Colon (tissue), 2 donors: ENCODE measurements around the gene GPATCH4.
"Not testable (repeated sequence)": the region's sequence is repeated elsewhere in the genome, so short reads cannot be mapped to it uniquely, and the experiment has no call there.

Experiments used
- FAIRE-seq: peaks from 2 replicates; lab custom pipeline; 2012; peaks lifted over from hg19 to GRCh38; lab: Jason Lieb, UNC
- donor health status: control.
- donor health status: control.

GPATCH4 gene

DNA sequence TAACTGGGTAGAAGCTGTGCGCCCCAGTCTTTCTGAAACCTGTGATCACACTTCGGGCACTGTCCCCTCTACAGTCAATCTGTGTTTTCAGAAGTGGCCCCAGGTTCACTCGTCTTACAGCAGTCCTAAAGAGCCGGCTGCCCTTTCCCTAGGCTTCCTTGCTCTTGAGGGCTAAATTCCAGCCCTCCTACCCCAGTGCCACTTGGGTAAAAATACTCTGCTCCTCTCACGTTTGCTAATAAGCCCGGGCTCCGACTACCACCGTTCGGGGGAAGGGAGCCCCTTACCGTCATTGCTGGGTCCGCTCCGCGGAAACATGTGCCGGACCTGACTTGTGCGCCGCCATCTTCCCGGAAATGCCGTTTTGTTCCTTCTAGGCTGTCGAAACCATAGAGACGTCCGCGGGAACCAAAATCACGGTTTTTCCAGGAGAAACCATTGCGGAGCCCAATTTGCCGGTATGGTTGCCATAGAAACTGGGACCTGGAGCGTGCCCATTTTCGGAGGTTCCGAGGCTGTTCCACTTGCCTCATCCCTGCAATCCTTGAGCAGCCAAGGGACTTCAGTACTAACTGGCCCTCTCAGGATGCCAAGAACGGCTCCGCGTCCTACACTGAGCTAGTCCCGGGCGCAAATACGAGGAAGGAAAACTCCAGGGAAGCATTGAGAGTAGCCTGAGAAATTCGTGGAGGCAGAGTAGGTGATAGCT is at the start of gene GPATCH4:
GPATCH4 (minus strand) TSS at position 358 of the 709 bp plus-strand sequence.
- no peak for FAIRE-seq

DNA sequence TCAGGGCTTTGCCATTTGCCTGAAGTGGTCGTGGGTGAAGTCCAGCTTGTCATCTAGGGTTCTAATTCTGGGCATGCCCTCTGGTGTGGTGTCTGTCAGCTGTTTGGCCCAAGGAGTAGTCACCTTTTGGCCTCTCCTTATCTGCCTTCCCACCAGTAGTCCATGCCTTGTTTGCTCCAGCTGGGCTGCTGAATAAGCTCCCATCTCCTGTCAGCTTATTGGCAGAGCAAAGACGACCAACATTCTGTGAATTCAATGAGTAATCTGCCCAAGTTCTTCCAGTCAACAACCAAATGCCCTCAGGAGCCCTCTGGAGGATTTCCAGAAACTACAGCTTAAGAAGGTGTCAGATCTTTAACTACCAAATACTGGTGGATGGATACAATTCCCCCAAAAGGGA is 47.7 kb upstream of the GPATCH4 start:
- no peak for FAIRE-seq

DNA sequence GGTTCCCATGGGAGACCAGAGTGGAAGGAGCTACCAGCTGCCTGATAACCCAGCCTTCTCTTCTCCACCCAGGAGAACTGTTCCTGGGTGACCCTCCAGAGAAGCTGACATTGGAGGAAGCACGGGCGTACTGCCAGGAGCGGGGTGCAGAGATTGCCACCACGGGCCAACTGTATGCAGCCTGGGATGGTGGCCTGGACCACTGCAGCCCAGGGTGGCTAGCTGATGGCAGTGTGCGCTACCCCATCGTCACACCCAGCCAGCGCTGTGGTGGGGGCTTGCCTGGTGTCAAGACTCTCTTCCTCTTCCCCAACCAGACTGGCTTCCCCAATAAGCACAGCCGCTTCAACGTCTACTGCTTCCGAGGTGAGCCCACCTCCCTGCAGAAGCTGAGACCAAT is 47.2 kb upstream of the GPATCH4 start:
- no peak for FAIRE-seq

DNA sequence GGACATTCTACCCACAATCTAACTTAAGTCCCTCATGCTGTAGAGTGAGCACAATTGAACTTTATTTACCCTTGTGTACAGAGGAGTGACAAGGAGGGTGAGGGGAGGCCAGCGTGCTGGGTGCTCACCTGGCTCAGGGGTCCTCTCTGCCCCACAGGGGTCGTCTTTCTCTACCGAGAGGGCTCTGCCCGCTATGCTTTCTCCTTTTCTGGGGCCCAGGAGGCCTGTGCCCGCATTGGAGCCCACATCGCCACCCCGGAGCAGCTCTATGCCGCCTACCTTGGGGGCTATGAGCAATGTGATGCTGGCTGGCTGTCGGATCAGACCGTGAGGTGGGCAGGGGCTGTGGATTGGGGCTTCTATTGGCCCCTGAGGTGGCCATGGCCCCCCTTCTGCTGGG is 46.1 kb upstream of the GPATCH4 start:
- no peak for FAIRE-seq

DNA sequence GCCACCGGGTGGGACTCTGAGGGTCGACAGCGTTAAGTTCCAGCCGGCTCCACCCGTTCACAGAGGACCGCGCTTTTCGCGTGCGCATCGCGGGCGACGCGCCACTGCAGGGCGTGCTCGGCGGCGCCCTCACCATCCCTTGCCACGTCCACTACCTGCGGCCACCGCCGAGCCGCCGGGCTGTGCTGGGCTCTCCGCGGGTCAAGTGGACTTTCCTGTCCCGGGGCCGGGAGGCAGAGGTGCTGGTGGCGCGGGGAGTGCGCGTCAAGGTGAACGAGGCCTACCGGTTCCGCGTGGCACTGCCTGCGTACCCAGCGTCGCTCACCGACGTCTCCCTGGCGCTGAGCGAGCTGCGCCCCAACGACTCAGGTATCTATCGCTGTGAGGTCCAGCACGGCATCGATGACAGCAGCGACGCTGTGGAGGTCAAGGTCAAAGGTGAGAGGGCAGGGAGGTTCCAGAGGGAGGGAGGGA is 45.5 kb upstream of the GPATCH4 start:
- FAIRE-seq, result no peak

DNA sequence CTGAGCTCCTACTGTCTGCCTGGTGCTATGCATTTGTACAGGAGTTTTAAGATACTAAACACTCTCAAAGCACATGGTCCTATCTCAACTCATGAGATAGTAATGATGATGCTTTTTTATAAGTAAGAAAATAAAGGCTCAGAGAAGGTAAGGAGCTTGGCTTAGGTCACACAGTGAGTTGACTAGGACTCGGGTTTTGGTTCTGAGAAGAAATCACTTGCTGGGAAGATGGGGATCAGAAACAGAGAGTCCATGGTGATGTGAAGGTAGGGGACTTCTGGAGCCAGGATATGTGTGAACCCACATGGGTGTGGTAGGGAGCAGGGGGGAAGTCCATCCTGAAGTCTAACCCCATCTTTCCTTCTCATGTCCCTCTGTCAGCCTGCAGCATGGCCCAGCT is 44.4 kb upstream of the GPATCH4 start:
- FAIRE-seq, result no peak

DNA sequence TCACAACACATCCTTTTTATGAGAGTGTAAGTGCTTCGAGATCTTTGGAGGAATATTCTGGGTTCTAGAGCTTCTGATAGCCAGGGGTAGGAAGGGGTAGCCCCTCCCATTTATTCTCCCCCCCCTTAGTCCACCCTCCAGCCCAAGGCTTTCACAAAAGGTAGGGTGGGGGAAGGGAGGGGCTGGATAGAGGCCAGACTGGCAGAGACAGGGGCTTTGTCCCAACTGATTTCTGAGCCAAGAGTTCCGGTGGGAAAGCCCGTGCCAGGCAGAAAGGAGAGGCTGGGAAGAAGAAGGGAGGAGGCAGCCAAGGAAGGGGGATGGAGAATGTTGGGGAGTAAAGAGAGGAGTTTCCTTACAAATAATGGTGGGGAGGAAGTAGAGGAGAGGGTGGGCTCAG is 43.8 kb upstream of the GPATCH4 start:
- FAIRE-seq, result no peak

DNA sequence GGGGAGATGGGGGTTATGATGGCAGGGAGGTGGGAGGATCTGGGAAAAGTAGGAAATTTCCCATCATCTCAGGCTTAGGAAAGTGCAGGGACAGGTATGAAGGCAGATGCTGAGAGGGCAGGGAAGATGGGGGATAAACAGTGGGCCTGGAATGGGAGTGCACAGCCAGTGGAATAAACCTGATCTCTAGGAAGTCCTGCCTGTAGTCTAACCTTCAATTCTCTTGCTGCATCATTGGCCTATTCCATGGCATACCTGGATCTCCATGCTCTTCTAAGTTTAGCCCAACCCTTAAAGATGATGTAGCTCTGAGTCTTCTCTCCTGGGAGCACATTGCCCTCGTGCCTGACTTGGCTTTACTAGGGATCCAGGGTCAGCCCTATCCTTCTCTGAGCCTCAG is 43.4 kb upstream of the GPATCH4 start:
- FAIRE-seq, result no peak

DNA sequence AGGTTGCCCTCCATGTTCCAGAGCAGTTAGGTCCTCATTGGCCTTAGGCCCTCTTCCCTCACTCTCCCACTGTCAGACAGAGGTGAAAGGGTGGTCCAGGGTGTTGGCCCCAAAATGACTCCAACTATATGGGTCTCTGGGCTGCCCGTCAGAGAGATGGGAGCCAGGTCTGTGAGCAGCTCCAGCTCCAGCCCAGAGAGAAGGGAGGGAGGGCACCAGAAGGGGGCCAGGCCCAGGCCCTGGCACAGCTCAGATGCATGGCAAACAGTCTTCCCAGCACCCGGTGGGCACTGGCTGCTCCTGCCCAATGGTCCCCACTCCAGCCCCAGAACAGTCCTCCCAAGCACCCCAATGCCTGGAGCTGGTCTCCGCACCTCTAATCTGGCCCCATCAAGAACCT is 42.9 kb upstream of the GPATCH4 start:
- no peak for FAIRE-seq

DNA sequence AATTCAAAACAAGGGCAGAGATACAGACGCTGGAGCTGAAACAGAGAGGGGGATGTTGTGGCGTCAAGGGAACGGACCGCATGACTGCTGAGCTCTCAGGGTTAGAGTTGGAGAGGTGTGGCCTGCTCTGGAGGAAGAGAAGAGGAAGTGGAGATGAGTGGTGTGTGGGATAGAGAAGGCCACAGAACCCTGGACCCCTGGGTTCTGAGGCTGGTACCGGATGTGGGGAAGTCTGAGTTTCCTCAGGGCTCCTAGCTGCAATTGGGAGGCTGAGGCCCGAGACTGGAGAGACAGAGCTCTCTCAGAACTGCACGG is 42.5 kb upstream of the GPATCH4 start:
- FAIRE-seq, result no peak

DNA sequence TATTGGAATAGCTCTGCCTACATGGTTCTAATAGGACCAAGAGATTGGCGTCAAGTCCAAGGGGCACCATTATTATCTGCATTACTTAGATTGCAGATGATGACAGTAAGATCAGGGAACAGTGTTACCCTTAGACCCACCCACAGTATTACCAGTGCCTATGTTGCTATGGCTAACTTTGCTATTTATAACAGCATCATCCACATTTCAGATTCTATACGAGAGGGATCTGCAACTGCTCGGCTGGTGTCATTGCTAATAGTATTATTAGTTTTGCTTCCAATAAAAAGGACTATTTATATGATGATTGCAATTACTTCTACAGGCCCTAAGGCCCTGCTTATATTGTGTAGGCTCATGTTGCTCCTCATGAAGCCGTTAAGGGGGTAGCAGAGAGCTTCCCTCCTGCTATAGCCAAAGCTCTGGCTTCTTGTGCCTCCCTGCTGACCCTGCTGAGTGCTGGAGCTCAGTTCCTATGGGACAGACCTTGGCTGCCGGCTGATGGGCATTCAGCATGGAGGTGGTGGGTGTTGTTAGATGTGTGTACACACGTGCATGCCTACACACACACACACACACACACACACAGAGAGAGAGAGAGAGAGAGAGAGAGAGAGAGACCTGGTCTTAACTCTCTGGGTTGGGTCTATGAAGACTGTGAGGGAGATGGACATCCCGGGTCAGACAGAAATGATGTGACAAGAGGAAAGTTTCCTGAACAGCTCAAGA is 41.9 kb upstream of the GPATCH4 start:
- FAIRE-seq, result no peak

DNA sequence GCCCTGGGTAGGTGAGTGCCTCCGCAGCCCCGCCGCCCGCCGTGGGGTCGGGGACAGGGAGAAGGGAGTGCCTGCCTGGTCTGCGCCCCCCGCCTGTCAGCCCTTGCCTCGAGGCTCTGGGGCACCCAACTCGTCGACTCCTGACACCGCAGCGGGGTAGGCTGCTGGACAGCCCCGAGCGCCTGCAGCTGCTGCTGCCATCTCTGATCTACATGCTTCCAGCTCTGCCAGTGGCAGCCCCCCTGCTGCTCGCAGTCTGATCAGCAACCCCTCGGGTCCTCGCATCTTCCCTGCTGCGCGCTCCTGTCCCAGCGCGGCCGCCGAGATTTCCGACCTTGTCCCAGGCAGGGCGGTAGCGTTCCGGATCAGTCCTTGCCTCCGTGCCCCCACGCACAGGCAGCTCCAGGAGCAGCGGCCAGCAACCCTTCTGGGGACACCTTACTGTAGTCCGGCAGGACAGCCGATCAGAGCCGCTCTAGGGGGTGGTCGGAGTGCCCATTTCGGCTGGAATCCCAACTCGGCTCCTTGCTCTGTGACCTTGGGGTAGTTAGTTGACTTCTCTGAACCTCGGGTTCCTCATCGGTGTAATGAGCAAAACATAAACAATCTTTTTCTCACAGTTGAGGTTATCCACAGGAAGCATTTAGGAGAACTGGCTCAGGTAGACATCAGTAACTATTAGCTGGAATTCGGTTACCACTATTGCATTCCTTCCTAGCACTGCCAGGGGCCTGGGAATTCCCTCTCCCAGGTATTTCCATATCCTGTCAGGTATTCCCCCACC is 41.2 kb upstream of the GPATCH4 start:
- no peak for FAIRE-seq

DNA sequence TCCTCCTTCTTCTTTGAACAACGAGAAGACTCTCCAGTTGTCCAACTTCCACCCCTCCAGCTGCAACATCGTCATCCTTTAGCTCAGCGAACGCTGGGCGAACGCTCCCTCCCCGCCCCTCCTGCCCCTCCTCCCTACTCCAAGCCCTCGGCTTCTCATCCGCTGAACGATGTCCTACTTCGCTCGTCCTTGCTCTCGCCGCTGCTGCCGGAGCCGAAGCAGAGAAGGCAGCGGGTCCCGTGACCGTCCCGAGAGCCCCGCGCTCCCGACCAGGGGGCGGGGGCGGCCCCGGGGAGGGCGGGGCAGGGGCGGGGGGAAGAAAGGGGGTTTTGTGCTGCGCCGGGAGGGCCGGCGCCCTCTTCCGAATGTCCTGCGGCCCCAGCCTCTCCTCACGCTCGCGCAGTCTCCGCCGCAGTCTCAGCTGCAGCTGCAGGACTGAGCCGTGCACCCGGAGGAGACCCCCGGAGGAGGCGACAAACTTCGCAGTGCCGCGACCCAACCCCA is 40.5 kb upstream of the GPATCH4 start, which contains the start of gene BCAN:
BCAN (plus strand) TSS at position 357 of the 504 bp plus-strand sequence. CDS start 3,938 bp downstream, outside the sequence.
- no peak for FAIRE-seq

DNA sequence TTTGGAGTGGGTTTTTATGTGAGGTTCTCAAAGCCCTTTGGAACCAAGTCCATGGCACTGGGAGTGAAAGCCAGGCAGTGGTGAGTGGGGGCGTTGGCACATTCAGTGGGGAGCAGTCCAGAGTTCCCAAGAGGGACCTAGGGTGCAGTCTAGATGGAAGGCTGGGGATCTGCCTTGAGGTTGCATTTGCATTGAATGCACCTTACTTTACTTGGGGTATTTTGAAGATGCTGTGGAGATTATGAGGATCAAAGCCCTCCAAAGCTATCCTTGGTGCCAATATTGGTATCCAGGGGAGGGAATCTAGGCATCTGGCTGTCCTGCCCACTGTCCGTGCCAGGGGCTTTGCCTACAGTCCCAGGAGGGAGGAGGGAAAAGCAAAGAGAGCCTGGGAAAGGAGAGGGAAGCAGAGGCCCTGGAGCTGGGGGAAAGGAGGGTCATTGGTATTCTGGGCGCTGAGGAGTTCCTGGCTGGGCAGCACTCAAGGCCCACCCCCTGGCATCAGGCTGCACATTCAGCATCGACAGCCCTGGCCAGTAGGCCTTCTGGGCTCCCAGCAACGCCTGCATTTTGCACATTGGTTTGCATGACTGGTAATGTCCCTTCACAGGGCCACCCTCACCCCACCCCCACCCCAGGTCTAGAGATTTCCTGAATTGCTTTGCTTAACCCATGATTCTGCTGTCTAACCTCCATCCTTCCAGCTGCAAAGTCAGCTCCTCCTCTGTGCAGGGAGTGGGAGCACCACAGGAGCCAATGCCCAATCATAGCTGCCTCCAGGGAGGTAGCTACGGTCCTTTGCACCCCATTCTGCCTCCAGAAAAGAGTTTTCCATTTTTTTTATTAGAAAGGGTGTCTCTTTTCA is 39.8 kb upstream of the GPATCH4 start:
- no peak for FAIRE-seq

DNA sequence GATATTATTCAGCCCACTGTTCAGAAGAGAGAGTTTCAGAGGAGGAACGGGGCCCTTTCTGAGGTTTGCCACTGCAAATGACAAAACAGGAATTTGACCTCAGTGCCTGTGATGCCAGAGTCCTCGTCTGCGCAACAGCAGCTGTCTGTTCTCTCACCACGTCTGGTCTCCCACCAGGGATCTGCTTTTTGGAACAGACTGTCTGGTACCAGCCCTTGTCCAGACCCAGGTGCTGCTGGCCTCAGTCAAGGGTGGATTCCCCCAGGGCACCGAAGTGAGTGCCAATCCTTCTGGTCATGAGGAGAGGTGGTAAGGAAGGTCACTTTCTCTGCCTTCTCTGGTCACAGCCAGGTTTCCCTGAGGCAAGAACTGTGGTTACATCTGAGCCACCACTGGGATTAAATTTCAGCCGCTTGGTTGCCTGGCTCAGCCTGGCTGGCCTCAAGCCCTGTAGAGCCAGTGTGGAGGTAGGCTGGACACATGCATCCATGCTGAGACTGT is 38.4 kb upstream of the GPATCH4 start:
- no peak for FAIRE-seq

DNA sequence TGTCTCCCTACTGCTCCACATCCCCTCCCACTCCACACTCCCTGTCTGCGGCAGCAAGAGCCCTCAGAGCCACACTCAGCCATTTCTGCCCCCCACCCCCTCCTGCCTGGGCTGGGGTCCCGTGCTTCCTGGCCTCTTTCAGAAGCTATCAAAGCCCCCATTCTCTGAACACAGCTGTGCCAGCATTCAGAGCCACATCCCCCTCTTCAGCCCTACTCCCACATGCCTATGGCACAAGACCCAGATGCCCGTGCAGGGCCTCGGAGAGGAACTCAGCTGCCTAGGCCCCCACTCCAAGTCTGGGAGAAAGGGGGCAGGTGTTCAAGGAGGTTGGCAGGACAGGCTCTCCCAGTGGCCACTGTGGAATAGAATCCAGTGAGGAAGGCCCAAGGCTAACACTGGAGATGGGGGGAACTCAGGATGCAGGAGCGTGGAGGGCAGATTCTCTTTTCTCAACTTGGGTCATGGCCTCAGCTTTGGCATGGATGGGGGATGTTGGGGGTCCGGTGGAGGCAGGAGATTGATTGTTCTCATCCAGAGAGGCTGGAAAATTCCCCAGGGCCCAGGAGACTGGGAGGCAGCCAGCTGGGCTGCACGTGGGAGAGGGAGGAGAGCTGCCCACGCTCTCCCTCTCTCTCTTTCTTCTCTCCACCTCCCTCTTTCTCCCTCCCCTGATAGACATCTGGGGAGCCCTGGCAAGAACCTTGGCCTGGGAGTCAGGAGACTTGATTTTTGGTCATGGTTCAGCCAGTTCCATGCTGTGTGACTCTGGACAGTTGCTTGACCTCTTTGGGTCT is 37.1 kb upstream of the GPATCH4 start:
- FAIRE-seq, result no peak

DNA sequence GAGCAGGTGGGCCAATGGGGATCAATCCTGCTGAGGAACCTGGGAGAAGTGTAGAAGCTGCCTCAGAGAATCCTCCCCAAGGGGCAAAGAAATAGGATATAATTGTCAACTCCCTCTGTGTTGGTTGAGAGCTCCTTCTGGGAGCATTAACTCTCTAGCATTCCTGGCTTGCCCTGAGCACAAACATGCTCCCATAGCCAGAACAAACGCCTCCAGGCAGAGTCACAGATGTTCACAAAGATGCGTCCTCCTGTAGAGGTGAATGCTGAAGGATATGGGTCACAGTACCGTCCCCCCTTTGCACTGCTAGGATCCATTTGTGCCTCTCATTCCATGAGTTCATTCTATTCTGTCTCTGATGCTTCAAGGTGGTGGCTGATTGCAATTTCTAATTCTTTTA is 31.1 kb upstream of the GPATCH4 start:
- no peak for FAIRE-seq

DNA sequence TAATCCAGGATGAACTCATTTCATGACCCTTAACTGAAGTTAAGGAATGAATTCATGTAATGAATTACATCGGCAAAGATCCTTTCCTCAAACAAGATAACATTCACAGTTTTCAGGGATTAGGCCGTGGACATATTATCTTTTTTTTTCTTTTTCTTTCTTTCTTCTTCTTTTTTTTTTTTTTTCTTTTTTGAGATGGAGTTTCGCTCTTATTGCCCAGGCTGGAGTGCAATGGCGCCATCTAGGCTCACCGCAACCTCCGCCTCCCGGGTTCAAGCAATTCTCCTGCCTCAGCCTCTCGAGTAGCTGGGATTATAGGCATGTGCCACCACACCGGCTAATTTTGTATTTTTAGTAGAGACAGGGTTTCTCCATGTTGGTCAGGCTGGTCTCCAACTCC is 29.9 kb upstream of the GPATCH4 start:
- not testable (repeated sequence) for FAIRE-seq

DNA sequence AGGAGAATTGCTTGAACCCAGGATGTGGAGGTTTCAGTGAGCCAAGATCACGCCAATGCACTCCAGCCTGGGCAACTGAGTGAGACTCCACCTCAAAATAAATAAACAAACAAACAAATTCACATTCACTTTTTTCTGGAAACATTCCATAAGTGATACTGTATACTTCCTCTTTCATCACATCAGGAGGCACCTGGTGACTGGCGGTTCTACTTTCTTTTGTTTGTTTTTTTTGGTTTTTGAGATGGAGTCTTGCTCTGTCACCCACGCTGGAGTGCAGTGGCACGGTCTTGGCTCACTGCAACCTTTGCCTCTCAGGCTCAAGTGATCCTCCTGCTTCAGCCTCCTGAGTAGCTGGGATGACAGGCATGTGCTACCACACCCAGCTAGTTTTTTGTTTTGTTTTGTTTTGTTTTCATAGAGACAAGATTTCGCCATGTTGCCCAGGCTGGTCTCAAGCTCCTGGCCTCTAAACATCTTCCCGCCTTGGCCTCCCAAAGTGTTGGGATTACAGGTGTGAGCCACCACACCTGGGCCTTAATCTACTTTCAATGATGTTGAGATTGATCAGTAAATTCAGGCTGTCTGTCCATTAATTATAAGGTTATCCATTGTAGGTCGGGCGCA is 28.7 kb upstream of the GPATCH4 start:
- FAIRE-seq, result no peak

DNA sequence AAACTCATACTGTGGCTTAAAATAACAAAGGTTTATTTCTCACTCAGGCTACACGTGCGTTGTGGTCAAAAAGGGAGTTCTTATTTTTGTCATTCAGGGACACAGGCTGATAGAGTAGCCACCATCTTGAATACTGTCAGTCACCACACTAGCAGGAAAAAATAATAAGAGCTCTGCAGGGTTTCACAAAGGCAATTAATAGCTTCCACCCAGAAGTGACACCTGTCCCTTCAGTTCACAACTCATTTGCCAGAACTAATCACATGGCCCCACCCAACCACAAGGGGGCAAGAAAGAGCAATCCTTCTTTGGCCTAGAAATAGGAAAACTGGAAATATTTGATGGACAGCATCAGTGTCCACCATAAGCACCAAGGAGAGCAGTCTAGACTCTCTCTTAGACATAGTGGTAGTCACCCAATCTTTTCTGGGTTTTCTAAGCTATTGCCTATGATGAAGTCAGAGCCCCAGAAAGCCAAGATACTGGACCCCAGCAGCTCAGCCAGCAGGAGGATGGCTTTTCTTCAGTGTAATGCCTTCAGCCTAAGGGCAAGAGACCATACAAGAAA is 26.1 kb upstream of the GPATCH4 start:
- FAIRE-seq, result no peak
